ENCODE results near the gene LIMD2. TPM values are rescaled to one million over a fixed set of nuclear protein-coding genes. Genes with fewer than 3 reads are reported as not detected.
A peak's percentile ranks its signal among the peaks of the same experiment; 100 is the strongest.

Gene LIMD2
- total RNA-seq, 4 donors from 2014 or later, result 3.1 to 14.9 (median 8.0) TPM

DNA sequence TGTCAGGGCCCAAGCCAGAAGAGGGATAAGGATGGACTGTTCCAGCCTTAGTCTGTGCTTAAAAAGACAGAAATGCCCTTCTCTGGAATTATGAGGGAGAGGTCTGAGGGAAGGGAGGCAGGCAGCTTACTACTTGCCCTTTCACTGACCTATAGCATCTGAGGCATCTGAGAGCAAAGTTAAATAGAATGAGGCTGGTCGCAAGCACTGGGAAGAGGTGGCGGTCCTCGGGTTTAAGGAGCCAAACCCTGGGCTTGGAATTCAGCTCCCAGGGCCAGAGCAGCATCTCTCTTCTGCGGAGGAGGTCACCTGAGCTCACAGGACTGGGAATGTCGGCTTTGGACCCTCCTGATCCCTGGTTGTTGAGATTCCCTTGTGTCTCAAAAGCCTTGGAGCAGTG is 3.1 kb upstream of the LIMD2 start:
- Histone ChIP-seq H3K27ac (replicated peaks in 1 of 4) (no peak overlapping the region), H3K36me3 (peaks cover 16 to 54% (median 52%) of the 10 kb centered on the region in 4 donors), H3K4me1 (peaks cover 20 to 45% (median 43%) of the 10 kb centered on the region in 4 donors), H3K9me3 (no peaks in the 10 kb centered on the region), H3K27me3 (peaks cover 0 to 19% (median 0%) of the 10 kb centered on the region in 4 donors), H3K4me3 (no peak overlapping the region)
- intact Hi-C loops (cut with DNase I), result loop anchor here (5.0 kb wide), 1 partner anchor 81 kb away; the partner anchor contains the start of gene MAP3K3
- WGBS, result 90% methylated on average over 5 of the region's 5 CpGs
- no peak for DNase-seq (ENCODE audit: extremely low spot score)
- no peak for TF ChIP-seq POLR2AphosphoS5 (IDR thresholded peaks at IDR 0.05)
- TF ChIP-seq, protein P1, sequence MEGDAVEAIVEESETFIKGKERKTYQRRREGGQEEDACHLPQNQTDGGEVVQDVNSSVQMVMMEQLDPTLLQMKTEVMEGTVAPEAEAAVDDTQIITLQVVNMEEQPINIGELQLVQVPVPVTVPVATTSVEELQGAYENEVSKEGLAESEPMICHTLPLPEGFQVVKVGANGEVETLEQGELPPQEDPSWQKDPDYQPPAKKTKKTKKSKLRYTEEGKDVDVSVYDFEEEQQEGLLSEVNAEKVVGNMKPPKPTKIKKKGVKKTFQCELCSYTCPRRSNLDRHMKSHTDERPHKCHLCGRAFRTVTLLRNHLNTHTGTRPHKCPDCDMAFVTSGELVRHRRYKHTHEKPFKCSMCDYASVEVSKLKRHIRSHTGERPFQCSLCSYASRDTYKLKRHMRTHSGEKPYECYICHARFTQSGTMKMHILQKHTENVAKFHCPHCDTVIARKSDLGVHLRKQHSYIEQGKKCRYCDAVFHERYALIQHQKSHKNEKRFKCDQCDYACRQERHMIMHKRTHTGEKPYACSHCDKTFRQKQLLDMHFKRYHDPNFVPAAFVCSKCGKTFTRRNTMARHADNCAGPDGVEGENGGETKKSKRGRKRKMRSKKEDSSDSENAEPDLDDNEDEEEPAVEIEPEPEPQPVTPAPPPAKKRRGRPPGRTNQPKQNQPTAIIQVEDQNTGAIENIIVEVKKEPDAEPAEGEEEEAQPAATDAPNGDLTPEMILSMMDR (IDR thresholded peaks at IDR 0.05), result no peak
- no peak for TF ChIP-seq POLR2A (IDR thresholded peaks at IDR 0.05; ENCODE audit: low read depth)

DNA sequence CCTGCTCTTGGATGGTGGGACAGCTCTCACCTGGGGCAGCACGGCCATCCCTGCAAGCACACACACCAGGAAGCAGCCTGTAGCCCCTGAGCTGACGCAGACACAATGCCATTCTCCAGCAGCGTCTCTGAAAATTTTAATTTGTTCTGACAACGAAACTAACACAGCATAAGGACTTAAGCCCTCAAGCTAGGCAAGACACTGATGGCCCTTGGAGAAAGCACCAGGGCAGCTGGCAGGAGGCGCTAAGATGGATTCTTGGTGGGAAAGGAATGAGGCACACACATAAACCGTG is 2.7 kb upstream of the LIMD2 start:
- 87% methylated on average over 6 of the region's 6 CpGs for WGBS
- peaks cover 20 to 49% (median 47%) of the 10 kb centered on the region in 4 donors for H3K4me1 ChIP-seq
- H3K4me3 ChIP-seq, result no peak overlapping the region
- H3K27ac ChIP-seq (replicated peaks in 1 of 4), result peak overlapping the region in 1 of 4 donors; percentile 7
- H3K9me3 ChIP-seq, result no peaks in the 10 kb centered on the region
- intact Hi-C loops (cut with DNase I), result loop anchor here (5.0 kb wide), 1 partner anchor 80 kb away; the partner anchor contains the start of gene MAP3K3
- DNase-seq (ENCODE audit: extremely low spot score), result no peak
- TF ChIP-seq POLR2AphosphoS5 (IDR thresholded peaks at IDR 0.05) (no peak), EP300 (IDR thresholded peaks at IDR 0.05) (no peak), POLR2A (IDR thresholded peaks at IDR 0.05; ENCODE audit: low read depth) (no peak)
- TF ChIP-seq, protein P1 (IDR thresholded peaks at IDR 0.05), result no peak
- H3K36me3 ChIP-seq, result peaks cover 16 to 51% (median 50%) of the 10 kb centered on the region in 4 donors
- peaks cover 0 to 19% (median 0%) of the 10 kb centered on the region in 4 donors for H3K27me3 ChIP-seq

- peak overlapping the region in 1 of 4 donors; percentile 83 for H3K27ac ChIP-seq (replicated peaks in 1 of 4)
- intact Hi-C loops (cut with DNase I), result loop anchor here (5.0 kb wide), 1 partner anchor 80 kb away; the partner anchor contains the start of gene MAP3K3
- H3K36me3 ChIP-seq, result peaks cover 12 to 46% (median 45%) of the 10 kb centered on the region in 4 donors
- H3K4me3 ChIP-seq, result peak overlapping the region in 1 of 4 donors; percentile 68
- peaks cover 0 to 19% (median 0%) of the 10 kb centered on the region in 4 donors for H3K27me3 ChIP-seq
- WGBS, result 90% methylated on average over 19 of the region's 19 CpGs
- peaks cover 20 to 55% (median 51%) of the 10 kb centered on the region in 4 donors for H3K4me1 ChIP-seq
- H3K9me3 ChIP-seq, result no peaks in the 10 kb centered on the region
- TF ChIP-seq EP300 (IDR thresholded peaks at IDR 0.05) (no peak), POLR2A (IDR thresholded peaks at IDR 0.05; ENCODE audit: low read depth) (no peak), POLR2AphosphoS5 (IDR thresholded peaks at IDR 0.05) (no peak)
- TF ChIP-seq, protein P1 (IDR thresholded peaks at IDR 0.05), result no peak
- DNase-seq (ENCODE audit: extremely low spot score), result no peak
Measured at GRCh38 chr17:63701868-63702720, 2.2 kb upstream of the LIMD2 start.

DNA sequence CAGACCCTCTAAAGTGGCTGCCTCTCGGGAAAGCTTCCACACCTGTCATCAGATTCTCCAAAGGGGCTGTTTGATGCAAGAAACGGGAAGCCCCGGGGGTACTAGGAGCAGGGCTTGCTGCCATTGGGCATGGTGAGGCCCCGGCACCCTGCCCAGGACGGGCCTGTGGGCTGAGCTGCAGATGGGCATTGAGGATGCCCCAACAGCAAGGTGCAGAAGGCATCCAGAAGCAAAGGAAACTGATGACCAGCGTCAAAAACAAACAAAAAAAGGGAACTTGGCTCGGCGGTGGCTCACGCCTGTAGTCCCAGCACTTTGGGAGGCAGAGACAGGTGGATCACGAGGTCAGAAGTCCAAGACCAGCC is 1.5 kb upstream of the LIMD2 start:
- Histone ChIP-seq H3K36me3 (peaks cover 12 to 40% (median 39%) of the 10 kb centered on the region in 4 donors), H3K4me3 (peak overlapping the region; percentile 65 to 68 (median 66)), H3K27me3 (peaks cover 0 to 19% (median 0%) of the 10 kb centered on the region in 4 donors), H3K9me3 (no peaks in the 10 kb centered on the region), H3K4me1 (peaks cover 20 to 61% (median 55%) of the 10 kb centered on the region in 4 donors), H3K27ac (replicated peaks in 1 of 4) (peak overlapping the region; percentile 48 to 83 (median 74))
- no peak for DNase-seq (ENCODE audit: extremely low spot score)
- 75% methylated on average over 9 of the region's 10 CpGs for WGBS
- no peak for TF ChIP-seq POLR2A (IDR thresholded peaks at IDR 0.05; ENCODE audit: low read depth)
- TF ChIP-seq POLR2AphosphoS5 (IDR thresholded peaks at IDR 0.05), result no peak
- TF ChIP-seq, protein P1 (IDR thresholded peaks at IDR 0.05), result no peak
- TF ChIP-seq EP300 (IDR thresholded peaks at IDR 0.05), result no peak
- intact Hi-C loops (cut with DNase I), result loop anchor here (5.0 kb wide), 1 partner anchor 79 kb away; the partner anchor contains the start of gene MAP3K3
